ENCODE results near the gene HOXA1.

The HOXA1 gene

GRCh38 chr7:27095897-27096767 is at the start of gene HOXA1:
Gene HOXA1, minus strand, starts transcription at chr7:27096000. Its CDS starts 88 bp downstream, at chr7:27095912.
- DNase-seq (ENCODE audit: low read depth): no peak

GRCh38 chr7:27145165-27145913 is 49.5 kb upstream of the HOXA1 start:
- DNase-seq (ENCODE audit: low read depth): no peak

- no peak for DNase-seq (ENCODE audit: low read depth)
These were observed 49.0 kb upstream of the HOXA1 start for GRCh38 chr7:27144781-27145164.

GRCh38 chr7:27143950-27144780 is 48.4 kb upstream of the HOXA1 start:
- DNase-seq (ENCODE audit: low read depth): no peak

GRCh38 chr7:27143023-27143949 is 47.5 kb upstream of the HOXA1 start, which contains the start of gene HOXA5:
Gene HOXA5, minus strand, starts transcription at chr7:27143681. Its CDS starts 74 bp downstream, at chr7:27143607.
- no peak for DNase-seq (ENCODE audit: low read depth)

- no peak for DNase-seq (ENCODE audit: low read depth)
These were observed 46.8 kb upstream of the HOXA1 start for GRCh38 chr7:27142580-27143022.

DNA sequence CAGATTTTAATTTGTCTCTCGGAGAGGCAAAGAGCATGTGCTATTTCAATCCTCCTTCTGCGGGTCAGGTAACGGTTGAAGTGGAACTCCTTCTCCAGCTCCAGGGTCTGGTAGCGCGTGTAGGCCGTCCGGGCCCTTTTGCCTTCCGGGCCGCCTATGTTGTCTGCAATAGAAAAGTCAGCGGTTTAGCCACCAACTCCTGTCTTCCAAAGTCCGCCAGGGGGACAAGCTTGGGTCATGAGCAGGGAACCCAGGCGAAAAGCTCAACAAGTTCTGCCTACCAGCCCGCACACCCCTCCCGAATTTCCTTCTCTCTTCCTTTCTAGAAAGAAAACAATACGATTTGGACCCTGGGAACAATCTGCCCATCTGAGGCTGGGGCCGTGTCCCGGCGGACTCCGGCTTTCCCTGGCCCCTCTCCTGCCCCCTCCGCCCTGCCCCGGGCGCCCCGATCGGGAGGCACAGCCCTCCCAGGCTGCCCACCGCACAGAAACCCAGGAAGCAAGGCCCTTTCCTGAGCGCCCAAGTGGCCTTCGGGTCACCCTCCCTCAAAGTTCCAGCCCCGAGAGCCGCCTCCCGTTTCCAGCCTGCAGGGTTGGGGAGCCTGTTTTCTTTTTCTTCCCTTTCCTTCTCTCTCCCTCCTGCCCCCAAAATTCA is 46.3 kb upstream of the HOXA1 start:
- DNase-seq (ENCODE audit: low read depth): no peak

- no peak for DNase-seq (ENCODE audit: low read depth)
These were observed 45.5 kb upstream of the HOXA1 start for GRCh38 chr7:27141137-27141922.

DNA sequence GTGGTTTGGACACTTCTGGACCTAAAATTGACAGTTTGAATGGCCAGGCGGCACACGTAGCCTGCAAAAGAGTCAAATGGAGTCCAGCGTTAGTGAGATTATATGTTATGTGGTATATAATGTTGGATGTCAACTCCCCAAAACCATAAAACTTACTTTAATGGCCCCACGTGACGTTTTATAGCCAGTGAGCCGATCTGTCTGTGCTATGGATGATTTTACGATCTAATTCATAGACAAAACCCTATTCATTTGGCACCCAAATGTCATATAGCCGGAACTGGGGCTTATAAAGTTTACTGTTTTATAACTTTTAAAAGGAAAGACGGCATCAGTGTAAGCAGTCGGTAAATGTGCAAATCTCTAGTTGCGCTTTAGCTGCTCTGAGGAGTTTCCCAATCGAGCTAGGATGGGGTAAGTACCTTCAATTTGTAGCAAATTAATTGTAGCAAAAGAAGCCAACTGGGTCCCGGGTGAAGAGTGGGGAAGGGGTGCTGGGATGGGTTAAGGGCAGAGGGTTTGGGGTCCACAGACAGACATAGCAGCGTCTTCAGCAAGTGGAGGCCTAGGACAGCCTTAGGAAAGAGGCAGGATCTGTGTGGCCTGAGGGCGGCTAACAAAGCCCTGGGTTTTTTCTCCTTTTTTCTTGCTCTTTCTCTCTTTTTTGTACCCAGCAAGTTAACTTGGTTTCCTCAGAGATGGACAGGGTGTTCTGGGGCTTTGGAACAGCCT is 44.5 kb upstream of the HOXA1 start:
- DNase-seq (ENCODE audit: low read depth): no peak

DNA sequence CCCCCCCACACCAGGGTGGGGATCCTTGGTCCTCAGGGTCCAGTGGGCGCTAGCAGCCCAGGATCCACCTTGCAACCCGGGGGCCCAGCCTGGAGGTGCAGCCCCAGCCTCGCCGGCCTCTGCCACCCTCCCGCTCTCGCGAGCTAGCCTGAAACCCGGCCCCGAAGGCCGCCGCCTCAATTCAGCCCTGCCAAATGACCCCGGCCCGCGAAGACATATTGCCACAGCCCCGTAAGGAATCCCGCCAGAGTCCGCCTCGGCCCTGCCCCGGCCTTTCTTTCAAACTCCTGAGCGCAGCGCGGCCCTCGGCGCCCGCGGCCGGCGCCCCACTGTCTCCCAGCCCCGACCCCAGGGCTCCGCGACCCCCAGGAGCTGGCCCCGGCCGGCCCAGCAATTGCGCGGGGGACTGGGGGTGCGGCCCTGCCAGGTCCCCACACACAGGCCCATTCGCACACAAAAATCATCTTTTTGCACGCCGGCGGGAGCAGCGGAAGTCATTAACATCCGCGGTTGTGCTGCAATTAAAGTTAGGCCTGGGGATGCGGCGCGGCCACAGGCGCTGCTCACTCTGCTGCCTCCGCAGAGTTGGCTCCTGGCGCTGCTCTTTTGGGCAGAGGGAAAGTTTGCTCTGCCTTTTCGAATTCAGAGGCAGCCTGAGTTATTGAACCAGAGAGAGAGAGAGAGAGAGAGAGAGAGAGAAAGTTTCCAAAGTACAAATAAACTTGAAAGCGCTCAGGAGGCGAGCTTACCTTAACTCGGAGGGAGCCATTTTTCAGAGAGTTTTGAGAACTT is 43.7 kb upstream of the HOXA1 start:
- DNase-seq (ENCODE audit: low read depth): no peak

GRCh38 chr7:27138985-27139333 is 43.2 kb upstream of the HOXA1 start:
- no peak for DNase-seq (ENCODE audit: low read depth)

GRCh38 chr7:27138472-27138871 is 42.7 kb upstream of the HOXA1 start:
- no peak for DNase-seq (ENCODE audit: low read depth)

- DNase-seq (ENCODE audit: low read depth): no peak
These were observed 42.0 kb upstream of the HOXA1 start for GRCh38 chr7:27137640-27138315.

DNA sequence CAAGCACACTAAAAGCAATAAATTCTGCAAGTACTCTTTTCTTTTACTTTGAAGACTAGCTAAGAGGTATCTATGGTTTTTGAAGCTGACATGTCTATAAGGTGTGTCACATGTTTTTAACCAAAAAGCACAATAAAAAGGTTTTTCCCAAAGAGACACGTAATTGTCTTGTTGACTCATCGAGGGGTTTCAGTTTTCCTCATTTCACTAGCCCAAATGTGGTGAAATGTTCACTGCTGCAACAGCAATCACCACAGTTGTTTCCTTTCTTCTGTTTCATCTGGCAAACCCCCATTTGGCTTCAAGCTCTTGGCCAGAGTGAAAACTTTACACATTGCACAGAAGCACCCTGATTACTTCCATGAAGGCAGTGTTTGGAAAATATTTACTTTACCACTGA is 38.6 kb upstream of the HOXA1 start:
- DNase-seq (ENCODE audit: low read depth): no peak

DNA sequence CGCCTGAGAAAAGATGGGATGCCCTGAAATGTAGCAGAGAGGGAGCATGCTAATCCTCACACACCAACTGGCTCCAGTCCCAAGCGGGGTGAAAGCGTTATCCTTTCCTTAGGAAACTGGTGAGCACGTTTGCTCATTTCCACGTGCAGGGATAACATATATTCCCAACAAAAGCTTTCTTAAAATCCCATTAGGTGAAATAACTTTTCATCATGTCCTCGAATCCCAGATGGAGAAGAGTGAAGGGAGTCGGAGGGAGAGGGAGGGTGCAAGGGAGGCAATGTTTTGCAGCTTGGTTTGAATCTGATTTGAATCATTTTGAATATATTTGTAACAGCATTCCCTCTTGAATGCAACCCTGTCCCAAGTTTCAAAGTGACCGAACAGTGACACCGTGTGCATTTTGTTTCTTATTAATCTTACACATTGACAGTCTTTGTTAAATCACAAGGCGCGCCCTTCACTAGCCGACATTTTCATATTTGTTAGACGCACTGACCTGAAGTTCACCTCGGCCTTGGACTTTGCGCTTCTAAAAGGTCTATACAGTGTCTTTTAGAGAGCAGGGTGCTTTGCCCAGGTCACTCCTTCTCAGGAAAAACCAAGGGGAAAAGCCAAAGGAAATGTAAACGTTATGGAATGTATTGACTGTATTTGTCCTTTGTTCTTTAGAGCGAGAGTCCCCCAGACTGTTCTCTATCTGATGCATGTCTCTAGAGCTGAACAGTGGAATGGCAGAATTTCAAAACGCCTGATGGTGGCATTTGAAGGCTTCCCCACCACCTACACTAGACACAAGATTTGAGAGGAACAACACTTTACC is 37.8 kb upstream of the HOXA1 start:
- no peak for DNase-seq (ENCODE audit: low read depth)

DNA sequence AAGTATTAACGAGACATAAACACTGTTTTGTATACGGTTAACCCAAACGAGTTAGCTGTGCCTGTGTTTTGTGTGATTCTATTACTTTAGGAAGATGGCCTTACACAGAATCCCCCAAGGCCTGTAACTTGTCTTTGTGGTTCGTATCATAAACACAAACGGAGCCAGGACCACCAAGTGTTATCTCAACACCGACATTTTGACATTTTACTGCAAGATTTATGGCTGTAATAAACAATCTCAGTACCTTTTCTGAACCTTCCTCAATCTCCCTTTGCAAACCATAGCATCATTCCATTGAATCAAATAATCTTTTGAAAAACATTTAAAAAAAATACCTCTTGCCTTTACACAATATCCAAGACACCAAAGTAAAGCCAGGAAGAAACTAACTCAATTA is 37.2 kb upstream of the HOXA1 start:
- no peak for DNase-seq (ENCODE audit: low read depth)

DNA sequence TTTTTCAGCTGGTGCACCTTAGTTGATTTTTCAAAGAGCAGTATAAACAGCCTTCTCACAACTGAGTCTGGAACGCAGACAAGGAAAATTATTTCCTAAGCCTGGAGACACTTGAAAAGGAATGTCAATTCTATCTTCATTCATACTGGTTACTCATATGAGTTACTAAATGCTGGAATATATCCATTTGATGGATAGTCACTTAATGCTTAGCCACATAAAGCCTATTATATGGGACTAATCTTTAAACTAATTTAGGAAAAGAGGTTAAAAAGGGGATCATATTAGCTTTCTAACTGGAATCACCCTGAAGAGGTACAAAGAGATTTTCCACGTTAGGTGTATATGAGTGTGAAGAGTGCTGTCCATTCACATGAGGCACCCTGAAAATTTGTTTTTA is 36.4 kb upstream of the HOXA1 start:
- DNase-seq (ENCODE audit: low read depth): no peak

All from non-pigmented ciliary epithelial cell (primary cell).